ENCODE data around the gene ZP1. TPM values are rescaled to one million over a fixed set of nuclear protein-coding genes. Genes with fewer than 3 reads are reported as not detected.
A peak's percentile ranks its signal among the peaks of the same experiment; 100 is the strongest.

ZP1 gene
- total and polyA plus RNA-seq, 2 of the 13 experiments (the other 11 are each of a cell fraction or from before 2014, with no cell fraction given), result 0.16 TPM; not detected in 1

- TF ChIP-seq AFF4 (CRISPR knock-in tag; IDR thresholded peaks at IDR 0.05), result no peak
- no peak for TF ChIP-seq ZBTB40 (IDR thresholded peaks at IDR 0.05)
- TF ChIP-seq ZBTB40 (CRISPR knock-in tag; IDR thresholded peaks at IDR 0.05), result peak; percentile 82; the same call in 1 of the 2 replicates
- TF ChIP-seq ZNF432 (CRISPR knock-in tag; IDR thresholded peaks at IDR 0.05; ENCODE audit: borderline replicate concordance), result no peak
- TF ChIP-seq ZNF670 (CRISPR knock-in tag; IDR thresholded peaks at IDR 0.05; ENCODE audit: borderline replicate concordance), result no peak; the same call in 1 of the 2 replicates
- no peak for TF ChIP-seq ZNF782 (CRISPR knock-in tag; IDR thresholded peaks at IDR 0.05; ENCODE audit: borderline replicate concordance)
- no peak for TF ChIP-seq PAF1 (CRISPR knock-in tag; IDR thresholded peaks at IDR 0.05)
- 0 out of 2 replicates have a peak, but pooled peaks have one; percentile 18 for TF ChIP-seq SAP130 (CRISPR knock-in tag; IDR thresholded peaks at IDR 0.05; ENCODE audit: low read depth)
- TF ChIP-seq TOPORS (CRISPR knock-in tag; IDR thresholded peaks at IDR 0.05), result no peak
- no peak for TF ChIP-seq HOXA9 (CRISPR knock-in tag; IDR thresholded peaks at IDR 0.05; ENCODE audit: borderline replicate concordance)
- TF ChIP-seq CSRNP1 (CRISPR knock-in tag; IDR thresholded peaks at IDR 0.05), result 0 out of 2 replicates have a peak, but pooled peaks have one; percentile 53
- no peak for TF ChIP-seq RCOR2 (CRISPR knock-in tag; IDR thresholded peaks at IDR 0.05)
- peak; percentile 72 for TF ChIP-seq ZNF781 (CRISPR knock-in tag; IDR thresholded peaks at IDR 0.05; ENCODE audit: borderline replicate concordance, not compliant biosample characterization)
- TF ChIP-seq NFE2 (CRISPR knock-in tag; IDR thresholded peaks at IDR 0.05), result no peak
Measured at GRCh38 chr11:60913793-60914632, 46.7 kb downstream of the ZP1 start, which contains the start of gene TMEM109 (continued).
